HG02678 (cell line): Measurements from ENCODE around the gene CCDC73.
"Not testable (repeated sequence)": the region's sequence is repeated elsewhere in the genome, so short reads cannot be mapped to it uniquely, and the experiment has no call there.

Experiments
- ATAC-seq: cut with Tn5 transposase; IDR thresholded peaks from one replicate; pipeline ENCODE4 v1.9.1; 2021; ENCODE audit warnings: mild to moderate bottlenecking, moderate library complexity; ENCODE audit not compliant: unreplicated experiment

CCDC73 gene

DNA sequence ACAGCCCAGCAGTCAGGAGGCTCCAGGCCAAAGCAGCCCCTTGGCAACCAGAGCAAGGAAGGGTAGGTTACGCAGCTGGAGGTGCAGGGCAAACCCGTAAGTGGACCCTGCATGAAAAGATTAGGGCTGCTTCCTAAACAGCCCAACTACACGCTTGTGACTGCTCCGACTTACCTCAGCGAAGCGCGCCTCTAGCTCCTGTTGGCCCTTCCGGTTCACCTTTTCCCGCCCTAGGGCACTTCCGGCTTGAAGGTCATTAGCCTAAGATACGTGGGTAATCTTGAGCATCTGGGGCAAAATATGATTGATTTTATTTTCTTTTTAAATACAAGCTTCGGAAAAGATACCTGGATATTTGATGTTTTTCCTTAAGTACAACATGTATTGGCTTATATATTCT lies at the start of gene CCDC73:
CCDC73 (minus strand) TSS at position 224 of the 400 bp plus-strand sequence. CDS start 34,419 bp downstream, outside the sequence.
- no peak for ATAC-seq

GRCh38 chr11:32843544-32843943 lies 49.1 kb upstream of the CCDC73 start:
- ATAC-seq, result no peak

- no peak for ATAC-seq
Observed at GRCh38 chr11:32840587-32840986, 46.1 kb upstream of the CCDC73 start.

GRCh38 chr11:32839308-32839707 lies 44.8 kb upstream of the CCDC73 start:
- no peak for ATAC-seq

GRCh38 chr11:32838505-32839274 lies 44.2 kb upstream of the CCDC73 start:
- no peak for ATAC-seq

DNA sequence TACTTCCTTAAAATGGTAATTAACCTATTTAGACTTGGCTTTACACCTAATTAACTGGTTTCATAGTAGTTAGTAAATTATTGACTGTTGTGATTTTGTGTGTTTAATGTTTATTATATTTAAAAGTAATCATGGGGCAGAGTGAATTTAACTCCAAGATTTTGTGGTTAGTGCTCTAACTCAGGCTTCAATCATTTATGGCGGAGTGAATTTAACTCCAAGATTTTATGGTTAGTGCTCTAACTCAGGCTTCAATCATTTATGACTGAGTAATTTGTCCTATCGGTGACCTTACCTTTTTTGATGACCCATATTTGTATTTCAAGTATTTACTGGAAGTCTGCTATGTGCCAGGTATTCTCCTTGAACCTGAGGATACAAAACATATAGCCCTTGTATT lies 42.5 kb upstream of the CCDC73 start:
- no peak for ATAC-seq

GRCh38 chr11:32833921-32834320 lies 39.5 kb upstream of the CCDC73 start:
- no peak for ATAC-seq

DNA sequence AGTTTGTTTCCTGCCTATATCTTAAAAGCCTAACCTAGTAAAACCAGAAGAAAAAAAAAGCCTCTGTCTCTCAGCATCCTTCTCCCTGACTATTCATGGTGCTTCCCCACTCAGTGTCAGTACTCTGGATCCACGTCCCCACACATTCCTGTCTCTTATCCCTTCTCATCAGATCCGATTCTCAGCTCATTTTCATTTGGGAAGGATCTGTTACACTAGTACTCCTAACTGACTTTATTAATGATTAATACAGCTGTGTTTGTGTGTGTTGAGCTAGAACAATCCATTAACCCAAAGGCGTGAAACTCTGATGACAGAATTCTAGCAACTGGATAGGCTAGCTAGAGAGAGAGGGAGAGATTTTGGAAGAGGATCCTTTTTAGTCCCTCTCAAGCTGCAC lies 36.8 kb upstream of the CCDC73 start:
- ATAC-seq, result no peak

DNA sequence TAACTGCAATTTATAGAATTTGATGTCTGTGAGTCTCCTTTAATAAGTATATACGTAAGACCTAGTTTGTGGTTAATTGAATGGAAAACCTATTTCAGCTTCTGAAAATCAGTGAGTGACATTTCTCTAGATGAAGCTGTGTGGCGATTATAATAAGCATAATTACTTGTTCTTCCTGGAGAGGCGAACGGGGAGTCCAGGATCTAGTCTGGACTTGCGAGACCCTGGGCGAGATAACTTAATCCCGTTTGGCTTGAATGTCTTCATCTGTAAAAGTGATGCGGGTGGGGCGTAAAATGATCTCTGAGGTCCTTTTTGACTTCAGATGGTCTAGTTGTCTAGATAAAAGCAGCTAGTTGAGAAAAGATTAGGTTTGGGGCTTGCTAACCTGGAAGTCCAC lies 36.3 kb upstream of the CCDC73 start:
- no peak for ATAC-seq

DNA sequence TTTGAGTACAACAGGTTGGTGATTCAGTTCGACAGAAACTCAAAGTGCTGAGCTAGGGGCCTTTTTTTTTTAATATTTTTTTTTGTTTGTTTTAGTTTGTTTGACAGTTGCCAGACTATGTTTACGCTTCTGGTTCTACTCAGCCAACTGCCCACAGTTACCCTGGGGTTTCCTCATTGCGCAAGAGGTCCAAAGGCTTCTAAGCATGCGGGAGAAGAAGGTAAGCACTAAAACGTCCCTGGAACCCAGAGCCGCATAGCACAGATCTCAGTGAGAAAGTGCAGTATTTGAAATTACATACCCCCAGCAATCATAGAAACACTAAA lies 35.9 kb upstream of the CCDC73 start:
- peak; percentile 15 for ATAC-seq

GRCh38 chr11:32829680-32830412 lies 35.4 kb upstream of the CCDC73 start, which contains the start of gene PRRG4:
Gene PRRG4, plus strand, starts transcription at chr11:32829927. Its CDS starts 603 bp downstream, at chr11:32830530.
- peak; percentile 81 for ATAC-seq

DNA sequence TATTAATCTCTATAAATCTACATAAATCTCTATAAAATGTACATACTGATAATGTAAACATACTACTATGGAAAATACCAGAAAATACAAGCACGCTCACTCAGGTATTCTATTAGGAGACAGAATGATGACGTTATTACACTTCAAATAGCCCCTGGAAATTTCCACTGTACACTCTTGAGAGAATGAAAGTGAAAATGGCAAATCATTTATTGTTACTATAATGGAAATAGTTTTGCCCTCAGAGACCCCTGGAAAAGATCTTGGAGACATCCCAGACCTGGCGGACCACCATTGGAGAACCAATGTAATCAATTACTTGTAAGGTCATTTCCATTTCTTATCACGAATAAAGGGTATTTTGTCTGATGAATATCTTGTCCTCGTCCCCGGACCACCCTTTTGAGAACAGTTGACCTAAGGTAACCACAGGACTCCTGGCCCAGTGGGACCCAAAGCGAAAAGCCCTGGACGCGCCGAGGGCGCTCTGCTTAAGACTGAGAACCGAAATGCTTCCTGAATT lies 34.8 kb upstream of the CCDC73 start:
- ATAC-seq, result peak; percentile 46

GRCh38 chr11:32827276-32827675 lies 32.8 kb upstream of the CCDC73 start:
- ATAC-seq, result no peak

- no peak for ATAC-seq
Observed at GRCh38 chr11:32826113-32826512, 31.7 kb upstream of the CCDC73 start.

GRCh38 chr11:32823617-32824016 lies 29.2 kb upstream of the CCDC73 start:
- ATAC-seq, result not testable (repeated sequence)

DNA sequence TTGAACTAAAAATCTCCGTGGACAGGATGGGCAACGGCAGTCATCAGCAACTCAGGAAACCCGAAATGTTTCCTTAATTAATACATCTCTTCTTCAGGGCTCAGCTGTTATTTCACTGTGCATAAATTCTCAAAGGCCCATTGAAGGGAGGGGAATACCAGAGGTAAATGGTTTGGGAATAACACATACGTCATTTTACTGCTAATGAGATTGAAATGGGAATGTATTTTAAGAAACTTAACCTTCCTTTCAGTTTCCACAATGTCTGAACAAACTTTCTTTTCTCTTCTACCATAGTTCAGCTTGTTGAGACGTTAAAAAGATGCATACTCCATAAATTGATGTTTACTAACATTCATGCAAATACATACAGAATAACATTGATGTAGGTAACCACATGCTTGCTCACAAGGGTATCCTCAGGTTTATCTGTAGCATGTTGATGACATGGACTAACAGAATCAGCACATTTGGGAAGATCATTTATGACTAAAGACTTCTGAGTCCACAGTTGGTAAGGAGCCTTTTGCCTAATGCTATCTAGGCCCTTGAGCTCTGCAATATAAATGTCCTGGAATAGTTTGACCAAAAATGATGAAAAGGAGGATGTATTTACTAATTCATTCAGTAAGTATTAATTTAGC lies 27.6 kb upstream of the CCDC73 start:
- no peak for ATAC-seq

DNA sequence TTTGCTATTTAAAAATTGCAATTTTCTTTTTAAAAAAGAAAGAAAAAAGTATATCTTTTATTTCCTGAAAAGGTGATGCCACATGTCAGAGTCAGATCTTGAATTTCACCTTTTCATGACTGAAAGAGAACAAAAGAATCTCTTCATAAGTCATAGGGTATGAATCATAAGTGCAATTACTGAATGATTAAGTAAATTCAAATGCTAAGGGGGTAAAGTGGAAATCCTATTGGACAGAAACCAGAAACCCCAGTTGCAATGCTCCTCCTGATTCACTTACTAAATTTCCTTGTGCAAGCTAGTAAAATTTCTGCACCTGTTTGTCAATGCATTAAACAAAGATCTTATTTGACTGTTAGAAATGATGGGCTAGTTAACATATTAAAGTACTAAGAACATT lies 27.1 kb upstream of the CCDC73 start:
- no peak for ATAC-seq

GRCh38 chr11:32820497-32820896 lies 26.0 kb upstream of the CCDC73 start:
- no peak for ATAC-seq

GRCh38 chr11:32819187-32819586 lies 24.7 kb upstream of the CCDC73 start:
- ATAC-seq, result no peak

DNA sequence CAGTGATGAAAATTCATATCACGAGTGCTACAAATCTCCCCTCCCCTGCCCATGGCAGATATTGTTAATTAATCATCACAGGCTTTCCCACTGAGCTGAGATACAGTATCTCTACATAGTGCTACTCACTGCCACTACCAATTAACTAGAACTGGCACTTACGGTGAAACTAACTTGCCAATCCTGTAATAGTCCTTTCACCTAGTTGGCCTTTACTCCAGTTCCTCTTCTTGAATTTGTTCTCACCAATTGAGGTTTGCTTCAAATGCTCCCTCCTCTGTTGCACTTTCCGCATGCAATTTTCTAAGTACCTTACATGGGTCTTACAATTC lies 23.4 kb upstream of the CCDC73 start:
- no peak for ATAC-seq

DNA sequence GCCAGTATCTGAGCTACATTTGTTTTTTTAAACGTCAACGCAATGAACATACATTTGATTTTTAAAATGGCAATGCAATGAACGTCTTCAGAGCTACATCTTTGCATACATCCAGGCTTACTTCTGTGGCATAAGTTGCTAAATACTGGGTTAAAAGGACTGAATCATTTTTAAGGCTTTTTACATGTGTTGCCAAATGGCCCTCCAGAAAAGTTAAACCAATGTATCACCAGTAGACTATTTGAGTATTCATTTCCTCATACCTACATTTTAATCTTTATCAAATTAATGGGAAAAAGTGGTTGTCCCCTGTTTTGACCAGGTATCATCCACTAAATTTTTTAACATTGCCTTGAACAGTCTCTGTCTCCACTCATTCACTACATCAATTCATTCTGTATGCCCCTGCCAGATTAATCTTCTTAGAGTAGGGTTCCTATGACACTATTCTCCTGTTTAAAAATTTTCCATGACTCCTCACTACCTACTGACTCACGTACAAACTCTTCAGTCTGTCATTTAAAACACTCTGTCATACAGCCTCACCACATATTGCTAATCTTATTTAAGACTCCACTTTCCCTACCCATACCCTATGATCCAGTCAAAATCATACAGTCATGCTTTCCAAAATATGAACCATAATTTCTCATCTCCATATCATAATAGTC lies 22.9 kb upstream of the CCDC73 start:
- no peak for ATAC-seq
